Stimulated activated CD8-positive, alpha-beta memory T cell treated with anti-CD3 and anti-CD28 coated beads, Interleukin-4, amount 100 ng/mL, for 1 hour (primary cell): ENCODE results near the gene BID.
"Not testable (repeated sequence)": the region's sequence is repeated elsewhere in the genome, so short reads cannot be mapped to it uniquely, and the experiment has no call there.

Experiments used
- DNase-seq, 2 donors: peaks; one replicate each; pipeline ENCODE4 v3.0.0-alpha.2; 2020; ENCODE audit warnings: low read depth in 2 of 2, low spot score in 1 of 2

The BID gene

DNA sequence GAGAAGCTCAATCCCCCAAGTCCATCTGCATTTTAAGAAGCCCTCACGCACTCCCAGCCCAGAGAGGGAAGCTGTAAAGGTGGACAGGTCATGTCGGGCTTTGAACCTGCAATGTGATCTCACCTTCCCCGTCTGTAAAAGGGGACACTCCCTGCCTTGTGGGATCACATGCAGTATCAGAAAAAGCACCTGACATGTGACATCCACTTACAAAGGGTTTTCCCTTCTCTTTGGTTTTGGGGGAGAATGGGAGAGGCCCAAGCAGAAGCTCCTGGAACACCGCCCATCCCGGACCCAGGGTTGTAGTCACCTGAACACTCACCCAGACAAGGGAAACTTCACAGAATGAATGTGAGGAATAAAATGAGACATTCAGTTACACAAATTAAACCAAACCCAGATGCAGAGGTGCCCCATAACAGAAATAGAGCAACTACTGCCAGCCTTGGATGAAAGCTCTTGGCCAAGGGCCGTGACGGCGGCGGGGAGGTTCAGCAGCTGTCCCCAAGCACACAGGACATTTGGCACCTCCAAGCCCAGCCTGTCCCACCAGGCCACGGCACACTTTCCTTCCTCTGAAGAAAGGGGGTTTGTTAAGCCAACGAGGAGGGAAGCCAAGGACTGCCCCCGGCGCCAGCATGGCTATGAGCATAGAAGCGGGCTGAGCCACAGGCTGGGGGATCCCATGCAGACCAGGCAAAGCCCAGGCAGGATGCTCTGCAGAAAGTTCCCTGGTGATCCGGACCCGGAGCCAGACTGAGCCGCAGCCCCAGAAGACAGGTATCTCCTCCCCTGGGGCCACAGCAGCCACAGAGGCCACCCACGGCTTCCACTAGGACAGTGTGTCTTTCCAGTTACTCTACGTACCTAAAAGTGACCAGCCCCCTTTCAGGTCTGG, 3.8 kb downstream of the BID start:
- no peak for DNase-seq

- no peak for DNase-seq
Measured at GRCh38 chr22:17769716-17770082, 4.6 kb downstream of the BID start.

- DNase-seq: no peak
Measured at GRCh38 chr22:17769013-17769715, 5.1 kb downstream of the BID start.

GRCh38 chr22:17767233-17768065, 6.8 kb downstream of the BID start:
- DNase-seq: peak in 1 of 2 donors; percentile 17

DNA sequence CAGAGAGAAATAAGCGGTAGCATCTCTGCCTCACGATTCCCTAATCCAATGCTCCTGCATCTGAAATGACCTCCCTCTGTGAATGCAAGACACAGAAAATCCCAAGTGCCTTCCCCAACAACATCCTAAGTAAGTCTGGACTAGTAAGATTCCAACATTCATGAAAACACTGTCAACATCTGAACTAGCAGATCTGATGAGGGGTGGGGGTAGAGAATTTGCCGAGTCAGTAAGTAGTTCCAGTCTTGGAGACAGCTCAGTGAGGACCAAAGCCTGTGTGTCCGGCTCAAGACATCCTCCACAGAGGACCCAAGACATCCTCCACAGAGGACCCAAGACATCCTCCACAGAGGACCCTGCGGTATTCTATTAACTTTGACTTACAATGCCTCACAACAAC, 9.4 kb downstream of the BID start:
- not testable (repeated sequence) for DNase-seq

DNA sequence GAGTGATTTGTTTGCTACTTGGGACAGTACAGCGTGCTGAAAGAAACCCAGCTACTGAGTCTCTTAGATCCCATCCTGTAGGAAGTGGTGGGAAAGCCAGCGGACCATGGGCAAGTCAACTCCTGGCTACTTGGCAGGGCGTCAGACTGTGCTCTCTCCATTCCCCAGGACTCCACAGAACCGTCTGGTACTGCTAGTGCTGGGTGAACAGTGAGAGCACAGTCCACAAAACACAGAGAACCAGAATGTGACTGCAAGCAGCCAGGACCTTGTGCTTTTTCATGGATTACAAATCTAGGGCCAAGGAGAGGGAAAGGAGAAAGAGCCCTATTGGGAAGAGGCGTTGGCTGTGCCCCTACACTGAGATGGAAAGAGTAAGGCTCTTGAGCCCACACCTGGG, 10.2 kb downstream of the BID start:
- no peak for DNase-seq

- DNase-seq: not testable (repeated sequence)
Measured at GRCh38 chr22:17763442-17763841, 10.8 kb downstream of the BID start.

DNA sequence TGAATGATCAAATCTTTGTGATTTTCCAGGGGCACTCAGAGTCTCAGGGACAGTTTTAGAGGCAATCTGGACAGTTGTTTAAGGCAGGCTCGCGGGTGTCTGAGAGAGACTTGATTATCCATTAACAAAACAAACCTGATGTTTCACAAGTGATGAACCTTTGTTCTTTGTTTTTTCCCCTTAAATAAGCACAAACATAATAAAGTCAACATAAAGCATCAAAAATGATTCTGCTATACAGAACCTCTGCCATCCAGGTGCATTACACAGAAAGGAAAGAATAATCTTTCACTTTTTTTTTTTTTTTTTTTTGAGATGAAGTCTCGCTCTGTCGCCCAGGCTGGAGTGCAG, 13.2 kb downstream of the BID start:
- no peak for DNase-seq

DNA sequence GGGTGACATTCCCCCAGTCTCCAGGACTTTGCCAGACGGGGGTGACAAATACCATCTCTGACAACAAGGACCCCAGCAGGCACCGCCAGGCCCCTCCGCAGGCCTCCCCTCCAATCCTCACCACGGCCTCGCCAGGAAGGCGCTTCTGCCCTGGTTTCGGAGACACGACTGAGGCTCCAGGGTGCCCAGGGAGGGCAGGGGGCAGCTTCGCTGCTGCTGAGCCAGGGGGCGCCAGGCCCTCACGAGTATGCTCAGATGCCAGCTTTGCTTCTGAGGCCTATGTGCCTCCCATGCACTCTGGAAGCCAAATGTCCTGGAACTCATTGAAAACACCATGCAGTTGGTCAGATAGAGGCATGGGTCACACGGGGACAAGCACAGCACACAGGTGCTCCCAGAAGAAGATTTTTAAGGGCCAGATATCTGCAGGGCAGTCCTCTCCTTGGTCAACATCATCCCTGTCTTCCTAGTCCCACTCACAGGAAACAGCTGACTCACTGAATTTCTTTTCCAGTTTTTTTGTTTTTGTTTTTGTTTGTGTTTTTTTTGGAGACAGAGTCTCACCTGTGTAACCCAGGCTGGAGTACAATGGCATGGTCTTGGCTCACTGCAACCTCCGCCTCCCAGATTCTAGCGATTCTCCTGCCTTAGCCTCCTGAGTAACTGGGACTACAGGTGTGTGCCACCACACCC, 19.9 kb downstream of the BID start:
- no peak for DNase-seq

DNA sequence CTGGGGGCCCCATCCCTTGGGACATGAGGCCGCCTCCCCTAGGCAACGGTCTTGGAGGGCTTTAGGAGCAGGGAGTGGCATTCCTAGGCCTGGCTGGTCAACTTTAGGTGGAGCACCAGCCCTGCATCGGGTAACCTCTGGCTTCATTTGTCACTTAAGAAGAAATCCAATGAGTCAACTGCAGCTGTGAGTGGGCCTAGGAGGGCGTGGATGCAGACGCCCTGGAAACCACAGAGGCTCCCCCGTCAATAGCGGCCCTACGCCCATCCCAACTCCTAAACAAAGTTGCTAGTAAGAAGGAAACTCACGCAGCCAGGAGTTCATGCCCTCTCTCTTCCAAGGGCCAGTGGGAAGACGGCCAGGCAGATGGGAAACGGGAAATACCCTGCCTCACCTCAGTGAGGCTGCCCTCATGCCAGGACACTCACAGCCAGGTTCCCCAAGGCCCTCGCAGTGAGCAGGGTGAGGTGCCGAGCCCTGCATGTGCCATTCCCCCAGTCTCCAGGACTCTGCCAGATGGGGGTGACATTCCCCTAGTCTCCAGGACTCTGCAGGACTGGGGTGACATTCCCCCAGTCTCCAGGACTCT, 20.8 kb downstream of the BID start:
- DNase-seq: no peak

GRCh38 chr22:17751596-17751995, 22.7 kb downstream of the BID start:
- no peak for DNase-seq

DNA sequence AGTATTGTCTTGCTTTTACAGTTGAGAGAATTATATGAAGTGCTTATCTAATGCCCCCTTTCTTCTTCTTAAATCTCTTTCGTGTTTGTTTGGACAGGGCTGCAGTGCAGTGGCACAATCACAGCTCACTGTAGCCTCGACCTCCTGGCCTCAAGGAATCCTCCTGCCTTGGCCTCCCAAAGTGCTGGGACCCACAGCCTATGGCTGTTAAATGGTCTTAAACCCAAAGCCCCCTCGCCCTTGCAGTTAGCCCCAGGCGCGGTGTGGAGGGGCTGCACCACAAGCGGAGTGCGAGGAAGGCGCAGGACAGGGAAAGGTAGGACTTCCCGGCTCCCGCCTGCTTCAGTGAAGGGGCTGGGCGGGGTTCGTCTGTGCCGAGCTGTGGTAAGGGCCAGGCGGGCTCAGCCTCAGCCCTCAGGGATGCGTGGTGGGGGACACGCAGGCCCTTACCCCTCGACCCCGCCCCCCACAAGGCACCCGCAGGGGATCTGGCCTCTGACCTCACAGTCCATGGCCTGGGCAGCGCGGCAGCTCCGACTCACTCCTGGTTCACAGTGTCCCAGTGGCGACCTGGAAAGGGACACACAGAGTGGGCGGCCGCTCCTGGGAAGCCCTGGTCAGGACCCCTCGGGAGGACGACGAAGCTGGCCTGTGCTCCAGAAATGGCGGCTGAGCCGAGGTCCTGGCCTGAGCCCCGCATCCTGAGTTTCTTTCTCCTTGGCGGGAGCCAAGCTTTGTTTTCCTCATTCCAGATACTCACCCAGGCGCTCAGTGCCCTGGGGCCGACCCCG, 24.5 kb downstream of the BID start:
- no peak for DNase-seq

GRCh38 chr22:17748555-17749353, 25.5 kb downstream of the BID start:
- no peak for DNase-seq

DNA sequence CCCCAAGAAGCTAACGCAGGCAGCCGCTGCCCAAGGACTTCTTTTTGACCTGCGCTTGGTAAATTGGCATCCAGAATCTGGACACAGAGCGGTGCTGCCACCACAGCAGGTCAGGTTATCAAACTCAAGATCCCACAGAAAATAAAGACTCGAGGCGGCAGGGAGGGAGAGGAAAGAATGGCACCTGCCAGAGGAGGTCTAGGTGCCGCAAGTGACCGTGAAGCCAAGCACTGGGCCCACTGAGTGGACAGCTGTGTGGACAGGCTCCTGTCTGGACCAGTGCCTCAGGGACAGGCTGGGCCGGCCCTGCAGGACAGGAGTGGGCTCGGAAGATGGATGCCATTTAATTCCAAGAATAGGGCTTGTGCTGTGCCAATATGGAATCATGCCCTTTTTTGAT, 27.4 kb downstream of the BID start:
- no peak for DNase-seq

- no peak for DNase-seq
Measured at GRCh38 chr22:17744430-17744829, 29.8 kb downstream of the BID start.

DNA sequence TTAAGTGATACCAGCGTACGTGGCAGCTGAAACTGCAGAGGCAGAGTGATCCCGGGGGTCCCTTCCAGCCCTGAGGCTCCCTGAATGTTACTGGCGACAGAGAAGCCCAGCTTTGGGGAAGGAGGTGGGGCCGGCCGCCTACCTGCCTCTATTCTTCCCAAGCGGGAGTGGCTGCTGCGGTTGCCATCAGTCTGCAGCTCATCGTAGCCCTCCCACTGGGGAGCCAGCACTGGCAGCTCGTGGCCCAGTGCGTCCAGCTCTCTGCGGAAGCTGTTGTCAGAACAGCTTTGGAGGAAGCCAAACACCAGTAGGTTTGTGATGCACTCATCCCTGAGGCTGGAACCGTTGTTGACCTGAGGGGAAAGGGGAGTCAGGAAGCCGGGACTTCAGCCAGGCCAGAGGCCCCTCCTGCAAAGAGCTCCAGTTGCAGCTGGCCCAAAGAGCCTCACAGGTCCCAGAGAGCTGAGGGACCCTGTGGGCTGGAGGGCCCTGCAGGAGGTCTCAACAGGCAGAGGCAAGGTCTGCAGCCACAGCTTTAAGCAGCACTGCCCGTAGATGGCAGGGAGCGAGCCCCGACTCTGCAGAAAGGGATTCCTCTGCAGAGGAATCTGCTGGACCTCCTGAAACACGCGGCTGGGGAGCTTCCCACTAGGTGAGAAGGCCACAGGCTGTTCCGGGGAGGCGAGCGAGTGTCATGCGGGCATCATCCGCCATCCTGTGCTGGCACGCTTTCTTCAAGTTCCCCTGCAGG, 30.4 kb downstream of the BID start:
- no peak for DNase-seq

- peak; percentile 28 to 37 for DNase-seq
Measured at GRCh38 chr22:17742527-17742902, 31.8 kb downstream of the BID start.

GRCh38 chr22:17741866-17742526, 32.3 kb downstream of the BID start:
- DNase-seq: no peak
